HepG2 (cell line): Measurements from ENCODE around the gene MFAP3L. TPM values are rescaled to one million over a fixed set of nuclear protein-coding genes. Genes with fewer than 3 reads are reported as not detected.

Experiments
- ATAD3A ChIP-seq: sonication (generic); formaldehyde crosslinking; IDR thresholded peaks from 2 replicates; pipeline ENCODE4 v1.4.0; 2020; ENCODE audit warnings: missing genetic modification reagents
- CBX2 ChIP-seq, 2 experiments: fragments of 200-600 bp in 1 of 2; sonication (generic); formaldehyde crosslinking in 1 of 2; IDR thresholded peaks; 2 replicates each; pipeline versions ENCODE4 v1.7.0 to v1.8.1; 2018 to 2022; ENCODE audit warnings: low read depth in 2 of 2, low read length in 1 of 2, mild to moderate bottlenecking in 1 of 2, missing genetic modification reagents in 1 of 2
- CCDC6 ChIP-seq: sonication (generic); formaldehyde crosslinking; IDR thresholded peaks from 2 replicates; pipeline ENCODE4 v1.8.1; 2022; ENCODE audit warnings: mild to moderate bottlenecking, missing genetic modification reagents, moderate library complexity
- DNMT1 ChIP-seq: sonication (generic); formaldehyde crosslinking; IDR thresholded peaks from 2 replicates; pipeline ENCODE4 v1.5.1; 2020; ENCODE audit warnings: mild to moderate bottlenecking, missing genetic modification reagents
- EP300 ChIP-seq, 3 experiments: sonication (generic) in 1 of 3; formaldehyde crosslinking in 1 of 3; IDR thresholded peaks; 2 replicates each; pipeline versions ENCODE4 v1.5.1 to v1.6.1; 2011 to 2020; ENCODE audit warnings: low read depth in 2 of 3, low read length in 2 of 3, borderline replicate concordance in 1 of 3, improper control_type of control experiment in 1 of 3, mild to moderate bottlenecking in 1 of 3, missing genetic modification reagents in 1 of 3, moderate library complexity in 1 of 3
- HNRNPH1 ChIP-seq: fragments of 200-400 bp; formaldehyde crosslinking; optimal IDR thresholded peaks from 2 replicates; pipeline ENCODE3; 2017; ENCODE audit warnings: mild to moderate bottlenecking, low read depth, low read length
- KDM2A ChIP-seq: sonication (generic); formaldehyde crosslinking; IDR thresholded peaks from 2 replicates; pipeline ENCODE4 v1.4.0; 2020; ENCODE audit warnings: low read depth, missing genetic modification reagents, borderline replicate concordance
- KLF16 ChIP-seq, 2 experiments: sonication (generic) in 1 of 2; formaldehyde crosslinking in 1 of 2; IDR thresholded peaks; 2 replicates each; pipeline versions ENCODE4 v1.6.1 to v1.8.0; 2016 to 2023; ENCODE audit warnings: missing genetic modification reagents in 2 of 2, missing compliant biosample characterization in 1 of 2
- MBNL3 ChIP-seq: fragments of 250-450 bp; sonication (Bioruptor Pico); conservative IDR thresholded peaks from 2 replicates; pipeline ENCODE4 v1.8.0; 2022; ENCODE audit warnings: mild to moderate bottlenecking, inconsistent platforms
- NFIC ChIP-seq: IDR thresholded peaks from 2 replicates; pipeline ENCODE4 v1.6.1; 2012; ENCODE audit warnings: mild to moderate bottlenecking, low read length, inconsistent platforms
- NR2F6 ChIP-seq, 2 experiments: IDR thresholded peaks; 2 replicates each; pipeline ENCODE4 v1.6.1; 2016; ENCODE audit warnings: antibody characterized with exemption in 1 of 2, mild to moderate bottlenecking in 1 of 2
- NRL ChIP-seq: sonication (generic); formaldehyde crosslinking; IDR thresholded peaks from 2 replicates; pipeline ENCODE4 v1.5.0; 2020; ENCODE audit warnings: missing genetic modification reagents, mild to moderate bottlenecking, moderate library complexity, borderline replicate concordance
- PCBP2 ChIP-seq: fragments of 200-400 bp; formaldehyde crosslinking; optimal IDR thresholded peaks from 2 replicates; pipeline ENCODE3; 2018; ENCODE audit warnings: low read length, low read depth; ENCODE audit not compliant: poor library complexity, severe bottlenecking
- PRPF4 ChIP-seq: fragments of 200-400 bp; formaldehyde crosslinking; IDR thresholded peaks from 2 replicates; pipeline ENCODE4 v1.6.1; 2016; ENCODE audit warnings: low read length, low read depth; ENCODE audit not compliant: poor library complexity, severe bottlenecking
- SP140L ChIP-seq: sonication (generic); formaldehyde crosslinking; IDR thresholded peaks from 2 replicates; pipeline ENCODE4 v1.4.0; 2020; ENCODE audit warnings: missing genetic modification reagents, borderline replicate concordance
- SYNCRIP ChIP-seq: fragments of 200-400 bp; formaldehyde crosslinking; IDR thresholded peaks from 2 replicates; pipeline ENCODE4 v1.6.1; 2018; ENCODE audit warnings: mild to moderate bottlenecking, low read depth, low read length; ENCODE audit not compliant: insufficient read depth
- TEAD3 ChIP-seq: optimal IDR thresholded peaks from 2 replicates; pipeline ENCODE3; 2016; ENCODE audit warnings: borderline replicate concordance
- TRIM24 ChIP-seq: sonication (generic); formaldehyde crosslinking; IDR thresholded peaks from 2 replicates; pipeline ENCODE4 v1.8.0; 2022; ENCODE audit warnings: mild to moderate bottlenecking, missing genetic modification reagents
- ZBTB20 ChIP-seq: sonication (generic); formaldehyde crosslinking; IDR thresholded peaks from 2 replicates; pipeline ENCODE4 v1.8.1; 2023; ENCODE audit warnings: missing genetic modification reagents, low read depth, mild to moderate bottlenecking, borderline replicate concordance
- ZNF260 ChIP-seq: sonication (generic); formaldehyde crosslinking; IDR thresholded peaks from 2 replicates; pipeline ENCODE4 v1.4.0; 2020; ENCODE audit warnings: missing genetic modification reagents, low read depth, mild to moderate bottlenecking, borderline replicate concordance
- ZNF543 ChIP-seq: sonication (generic); formaldehyde crosslinking; IDR thresholded peaks from 2 replicates; pipeline ENCODE4 v1.4.0; 2020; ENCODE audit warnings: mild to moderate bottlenecking, missing genetic modification reagents
- ZNF547 ChIP-seq: sonication (generic); formaldehyde crosslinking; IDR thresholded peaks from 2 replicates; pipeline ENCODE4 v1.5.1; 2020; ENCODE audit warnings: mild to moderate bottlenecking, missing genetic modification reagents
- ZNF570 ChIP-seq: sonication (generic); formaldehyde crosslinking; IDR thresholded peaks from 2 replicates; pipeline ENCODE4 v1.4.0; 2020; ENCODE audit warnings: mild to moderate bottlenecking, missing genetic modification reagents, borderline replicate concordance
- ZNF720 ChIP-seq: sonication (generic); formaldehyde crosslinking; IDR thresholded peaks from 2 replicates; pipeline ENCODE4 v1.4.0; 2020; ENCODE audit warnings: missing genetic modification reagents
- ZNF83 ChIP-seq: sonication (generic); formaldehyde crosslinking; IDR thresholded peaks from 2 replicates; pipeline ENCODE4 v1.4.0; 2020; ENCODE audit warnings: missing genetic modification reagents, mild to moderate bottlenecking, borderline replicate concordance
- polyA plus RNA-seq, 8 experiments: library from polyadenylated mRNA; depleted of rRNA in 3 of 8; stranded (reverse) in 7 of 8; unstranded in 1 of 8; fragments of >200 nt; fragmentation: Illumina TruSeq in 4 of 8; extraction: Trizol in 4 of 8; gene quantifications; 2 replicates each; pipeline versions ENCODE4 v1.2.1 to v1.2.3, GENCODE V29; 2011 to 2016; ENCODE audit warnings: low read depth in 4 of 8, missing spikeins in 1 of 8, mixed read lengths in 1 of 8; ENCODE audit not compliant: insufficient read depth in 1 of 8
- total RNA-seq, 5 experiments: library from RNA; depleted of rRNA; stranded (reverse); fragments of >200 nt; fragmentation: Illumina TruSeq; extraction: Trizol; gene quantifications; 2 replicates each; pipeline ENCODE4 v1.2.3, GENCODE V29; 2016; ENCODE audit warnings: low read depth in 1 of 5
- TF ChIP-seq, protein P1 (sequence below): sonication (generic); formaldehyde crosslinking; IDR thresholded peaks from 2 replicates; pipeline ENCODE4 v1.4.0; 2020; ENCODE audit warnings: missing genetic modification reagents, low read depth, mild to moderate bottlenecking, borderline replicate concordance
- TF ChIP-seq, protein P2 (sequence below): sonication (generic); formaldehyde crosslinking; IDR thresholded peaks from 2 replicates; pipeline ENCODE4 v1.8.1; 2023; ENCODE audit warnings: mild to moderate bottlenecking, missing genetic modification reagents, borderline replicate concordance
- TF ChIP-seq, protein P3 (sequence below): sonication (generic); formaldehyde crosslinking; IDR thresholded peaks from 2 replicates; pipeline ENCODE4 v1.8.0; 2023; ENCODE audit warnings: mild to moderate bottlenecking, missing genetic modification reagents

The MFAP3L gene
- total and polyA plus RNA-seq, 2 of the 13 experiments (the other 11 are each of a cell fraction or from before 2014, with no cell fraction given), result 1.5 to 3.6 TPM

DNA sequence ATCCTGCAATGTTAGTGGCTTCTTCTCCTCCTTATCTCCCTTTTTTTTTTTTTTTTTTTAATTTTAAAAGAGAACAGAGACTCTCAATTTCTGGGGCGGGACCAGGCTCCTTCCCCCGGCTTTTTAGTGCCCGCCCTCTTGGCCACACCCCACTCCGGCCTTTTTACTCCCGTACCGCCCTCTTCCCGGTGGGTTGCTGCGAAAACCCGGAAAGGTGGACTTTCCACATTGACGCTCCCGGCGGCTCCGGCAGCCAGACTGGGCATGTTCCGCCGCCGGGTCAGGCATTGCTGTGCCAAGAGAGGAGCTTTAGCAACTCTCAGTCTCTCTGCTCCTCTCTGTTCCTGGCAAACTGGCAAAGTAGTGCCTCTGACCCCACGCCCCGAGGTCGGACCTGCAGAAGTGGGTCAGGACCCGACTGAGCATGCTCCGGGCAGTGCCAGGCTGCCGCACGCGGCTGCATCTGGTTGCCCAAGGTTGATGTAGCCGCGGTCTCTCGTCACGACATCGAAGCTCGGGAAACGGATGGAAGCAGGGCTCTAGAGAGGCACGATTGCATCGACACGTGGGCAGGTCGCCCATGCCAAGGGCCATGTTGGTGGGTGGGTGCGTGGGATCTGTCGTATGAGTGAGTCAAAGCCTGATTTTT is 1.1 kb upstream of the MFAP3L start (continued):
- TF ChIP-seq, protein P1, sequence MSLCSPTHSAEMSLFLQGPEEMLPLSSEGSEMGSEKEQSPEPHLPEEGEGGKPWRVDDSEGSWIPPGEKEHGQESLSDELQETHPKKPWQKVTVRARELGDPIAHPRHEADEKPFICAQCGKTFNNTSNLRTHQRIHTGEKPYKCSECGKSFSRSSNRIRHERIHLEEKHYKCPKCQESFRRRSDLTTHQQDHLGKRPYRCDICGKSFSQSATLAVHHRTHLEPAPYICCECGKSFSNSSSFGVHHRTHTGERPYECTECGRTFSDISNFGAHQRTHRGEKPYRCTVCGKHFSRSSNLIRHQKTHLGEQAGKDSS (CRISPR knock-in tag), result peak; percentile 49; the same call in 1 of the 2 replicates
- TF ChIP-seq TEAD3 (CRISPR knock-in tag), result peak; percentile 14
- TF ChIP-seq ZNF543, result no peak
- peak; percentile 85; the same call in 1 of the 2 replicates for TF ChIP-seq ZNF547 (CRISPR knock-in tag)
- no peak for TF ChIP-seq EP300 (IDR thresholded peaks at IDR 0.05; ENCODE audit: low read depth in 2 of 2, low read length in 2 of 2)
- 0 out of 2 replicates have a peak, but pooled peaks have one; percentile 43 for TF ChIP-seq EP300 (CRISPR knock-in tag; IDR thresholded peaks at IDR 0.05; ENCODE audit: borderline replicate concordance)
- TF ChIP-seq NRL (CRISPR knock-in tag), result peak; percentile 95
- TF ChIP-seq TRIM24 (CRISPR knock-in tag), result no peak
- TF ChIP-seq, protein P2, sequence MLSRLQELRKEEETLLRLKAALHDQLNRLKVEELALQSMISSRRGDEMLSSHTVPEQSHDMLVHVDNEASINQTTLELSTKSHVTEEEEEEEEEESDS (CRISPR knock-in tag), result no peak
- TF ChIP-seq MBNL3 (CRISPR knock-in tag), result no peak
- no peak for TF ChIP-seq NFIC
- TF ChIP-seq ZNF260, result no peak
- TF ChIP-seq PRPF4, result no peak
- TF ChIP-seq CBX2 (IDR thresholded peaks at IDR 0.05; ENCODE audit: low read depth, low read length), result no peak; the same call in 1 of the 2 replicates
- no peak; the same call in 1 of the 2 replicates for TF ChIP-seq CBX2 (CRISPR knock-in tag; IDR thresholded peaks at IDR 0.05; ENCODE audit: low read depth)
- peak; percentile 77; the same call in 1 of the 2 replicates for TF ChIP-seq CCDC6
- TF ChIP-seq KLF16 (CRISPR knock-in tag; IDR thresholded peaks at IDR 0.05), result no peak
- no peak for TF ChIP-seq PCBP2
- TF ChIP-seq DNMT1 (CRISPR knock-in tag), result no peak
- peak; percentile 63 for TF ChIP-seq NR2F6 (IDR thresholded peaks at IDR 0.05)
- peak; percentile 68 for TF ChIP-seq NR2F6 (CRISPR knock-in tag; IDR thresholded peaks at IDR 0.05)
- peak; percentile 84; the same call in 1 of the 2 replicates for TF ChIP-seq SP140L
- no peak for TF ChIP-seq HNRNPH1
- no peak for TF ChIP-seq ATAD3A (CRISPR knock-in tag)
- TF ChIP-seq KDM2A (CRISPR knock-in tag), result peak; percentile 96
- no peak for TF ChIP-seq ZNF570 (CRISPR knock-in tag)
- TF ChIP-seq ZNF83 (CRISPR knock-in tag), result no peak
- peak; percentile 78; the same call in 1 of the 2 replicates for TF ChIP-seq ZBTB20 (CRISPR knock-in tag)
- TF ChIP-seq ZNF720 (CRISPR knock-in tag), result no peak
- TF ChIP-seq SYNCRIP, result no peak
- TF ChIP-seq, protein P3, sequence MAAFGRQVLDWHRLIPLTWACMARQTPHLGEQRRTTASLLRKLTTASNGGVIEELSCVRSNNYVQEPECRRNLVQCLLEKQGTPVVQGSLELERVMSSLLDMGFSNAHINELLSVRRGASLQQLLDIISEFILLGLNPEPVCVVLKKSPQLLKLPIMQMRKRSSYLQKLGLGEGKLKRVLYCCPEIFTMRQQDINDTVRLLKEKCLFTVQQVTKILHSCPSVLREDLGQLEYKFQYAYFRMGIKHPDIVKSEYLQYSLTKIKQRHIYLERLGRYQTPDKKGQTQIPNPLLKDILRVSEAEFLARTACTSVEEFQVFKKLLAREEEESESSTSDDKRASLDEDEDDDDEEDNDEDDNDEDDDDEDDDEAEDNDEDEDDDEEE (CRISPR knock-in tag), result peak; percentile 76; the same call in 1 of the 2 replicates
